CD14-positive monocyte (primary cell): ENCODE data around the gene ALOX12B. TPM values are rescaled to one million over a fixed set of nuclear protein-coding genes. Genes with fewer than 3 reads are reported as not detected.
A peak's percentile ranks its signal among the peaks of the same experiment; 100 is the strongest.

Experiments
- DNase-seq, 3 donors: peaks; one replicate each; pipeline ENCODE4 v3.0.0-alpha.2; 2011 to 2022
- H2AFZ ChIP-seq: 2 replicates; pipeline ENCODE4 v1.6.0; 2012; ENCODE audit warnings: mild to moderate bottlenecking, low read depth, low read length, inconsistent platforms; ENCODE audit not compliant: insufficient read depth, poor library complexity, severe bottlenecking
- H3K27ac ChIP-seq, 2 donors: 1 replicate in 1 of 2; 2 replicates in 1 of 2; pipeline ENCODE4 v1.5.1; 2012 to 2013; ENCODE audit warnings: low read length in 2 of 2, control low read depth in 1 of 2, inconsistent platforms in 1 of 2, low read depth in 1 of 2, mild to moderate bottlenecking in 1 of 2
- H3K27me3 ChIP-seq, 2 donors: one replicate each; pipeline versions ENCODE4 v1.6.0 to v1.6.1; 2011 to 2013; ENCODE audit warnings: low read length in 2 of 2; ENCODE audit not compliant: control insufficient read depth in 2 of 2, insufficient read depth in 2 of 2
- H3K36me3 ChIP-seq, 2 donors: replicated peaks in 1 of 2; 1 replicate in 1 of 2; 2 replicates in 1 of 2; pipeline versions ENCODE4 v1.5.1 to v1.6.1; 2012 to 2013; ENCODE audit warnings: low read length in 2 of 2, control low read depth in 1 of 2, inconsistent platforms in 1 of 2, mild to moderate bottlenecking in 1 of 2; ENCODE audit not compliant: insufficient read depth in 2 of 2, control insufficient read depth in 1 of 2
- H3K4me1 ChIP-seq, 2 donors: 1 replicate in 1 of 2; 2 replicates in 1 of 2; pipeline versions ENCODE4 v1.5.1 to v1.6.1; 2012 to 2013; ENCODE audit warnings: low read length in 2 of 2, control low read depth in 1 of 2, inconsistent platforms in 1 of 2, mild to moderate bottlenecking in 1 of 2, moderate library complexity in 1 of 2; ENCODE audit not compliant: insufficient read depth in 2 of 2, control insufficient read depth in 1 of 2
- H3K4me2 ChIP-seq: replicated peaks from 2 replicates; pipeline ENCODE3; 2012; ENCODE audit warnings: low read length, moderate library complexity, mild to moderate bottlenecking; ENCODE audit not compliant: poor library complexity, severe bottlenecking; ENCODE audit errors: extremely low read depth
- H3K4me3 ChIP-seq, 3 experiments: fragments of 200-600 bp in 1 of 3; sonication (generic) in 1 of 3; replicated peaks in 1 of 3; 1 replicate in 2 of 3; 2 replicates in 1 of 3; pipeline ENCODE4 v1.5.1; 2011 to 2013; ENCODE audit warnings: low read length in 3 of 3, mild to moderate bottlenecking in 3 of 3, control low read depth in 2 of 3, low read depth in 2 of 3, inconsistent platforms in 1 of 3, moderate library complexity in 1 of 3
- H3K79me2 ChIP-seq: 2 replicates; pipeline ENCODE4 v1.6.0; 2012; ENCODE audit warnings: mild to moderate bottlenecking, control low read depth, inconsistent platforms, low read length, moderate library complexity; ENCODE audit not compliant: insufficient read depth
- H3K9ac ChIP-seq: 2 replicates; pipeline ENCODE4 v1.6.0; 2017; ENCODE audit warnings: low read length, mild to moderate bottlenecking; ENCODE audit not compliant: insufficient read depth, poor library complexity, severe bottlenecking
- H3K9me3 ChIP-seq, 2 donors: replicated peaks in 1 of 2; 1 replicate in 1 of 2; 2 replicates in 1 of 2; pipeline versions ENCODE4 v1.5.1 to v1.6.1; 2012 to 2013; ENCODE audit warnings: low read length in 2 of 2, control low read depth in 1 of 2; ENCODE audit not compliant: control insufficient read depth in 1 of 2, insufficient read depth in 1 of 2
- H4K20me1 ChIP-seq: 2 replicates; pipeline ENCODE4 v1.6.0; 2012; ENCODE audit warnings: mild to moderate bottlenecking, low read length, control low read depth, moderate library complexity; ENCODE audit not compliant: insufficient read depth
- H3K27ac Mint-ChIP-seq, 7 donors: one replicate each; pipeline ENCODE4 v1.8.0; 2020; ENCODE audit warnings: mild to moderate bottlenecking in 7 of 7, mixed read lengths in 7 of 7, moderate library complexity in 6 of 7, inconsistent platforms in 2 of 7
- H3K27me3 Mint-ChIP-seq, 3 donors: one replicate each; pipeline ENCODE4 v1.8.0; 2021 to 2022; ENCODE audit warnings: low read depth in 3 of 3, mild to moderate bottlenecking in 3 of 3, mixed read lengths in 3 of 3, moderate library complexity in 3 of 3, inconsistent platforms in 1 of 3
- H3K36me3 Mint-ChIP-seq, 2 donors: one replicate each; pipeline ENCODE4 v1.8.0; 2020; ENCODE audit warnings: mixed read lengths in 2 of 2, inconsistent platforms in 1 of 2, mild to moderate bottlenecking in 1 of 2
- H3K4me1 Mint-ChIP-seq: one replicate; pipeline ENCODE4 v1.8.0; 2020; ENCODE audit warnings: mild to moderate bottlenecking, mixed read lengths
- H3K4me3 Mint-ChIP-seq, 2 donors: one replicate each; pipeline ENCODE4 v1.8.0; 2020; ENCODE audit warnings: mild to moderate bottlenecking in 2 of 2, mixed read lengths in 2 of 2, moderate library complexity in 1 of 2
- H3K9me3 Mint-ChIP-seq, 7 donors: one replicate each; pipeline ENCODE4 v1.8.0; 2020 to 2022; ENCODE audit warnings: mixed read lengths in 7 of 7, mild to moderate bottlenecking in 6 of 7, moderate library complexity in 6 of 7, inconsistent platforms in 2 of 7
- CTCF ChIP-seq: fragments of 200-600 bp; IDR thresholded peaks from one replicate; pipeline ENCODE4 v1.8.0; 2022; ENCODE audit warnings: antibody characterized with exemption, mild to moderate bottlenecking
- WGBS: methylation state at CpG from one replicate; pipeline ENCODE4 v1.1.5; 2013; ENCODE audit warnings: missing lambda C conversion rate; ENCODE audit not compliant: insufficient coverage; 5-methylcytosine and 5-hydroxymethylcytosine counted together
- intact Hi-C, 2 donors: fragments of 100-400 bp; cut with micrococcal nuclease; formaldehyde crosslinking; loops; one replicate each; pipeline versions ENCODE4 v1.15.0 to v1.15.1; 2023
- polyA plus RNA-seq, 3 donors: library from polyadenylated mRNA; depleted of rRNA in 1 of 3; unstranded in 2 of 3; stranded (reverse) in 1 of 3; fragments of 300-500 nt in 2 of 3; fragments of >200 nt in 1 of 3; fragmentation: Illumina TruSeq in 2 of 3; gene quantifications; 1 replicate in 2 of 3; 2 replicates in 1 of 3; pipeline ENCODE4 v1.2.3, GENCODE V29; 2012 to 2021

ALOX12B gene
- polyA plus RNA-seq, 3 donors, result not detected

- Mint-ChIP-seq H3K4me3 (peak overlapping the region in 1 of 2 donors; percentile 63), H3K27ac (no peak overlapping the region), H3K36me3 (no peaks in the 10 kb centered on the region), H3K9me3 (peaks cover 0 to 6% (median 0%) of the 10 kb centered on the region in 7 donors), H3K4me1 (peaks cover 49% of the 10 kb centered on the region), H3K27me3 (peaks cover 22 to 38% (median 31%) of the 10 kb centered on the region in 3 donors)
- Histone ChIP-seq H2AFZ (no peak overlapping the region), H3K9ac (no peak overlapping the region), H3K79me2 (no peaks in the 10 kb centered on the region), H3K4me2 (no peak overlapping the region), H3K4me1 (peaks cover 40 to 43% of the 10 kb centered on the region in 2 donors), H3K36me3 (no peaks in the 10 kb centered on the region), H3K27ac (no peak overlapping the region), H3K9me3 (no peaks in the 10 kb centered on the region), H3K4me3 (no peak overlapping the region), H4K20me1 (no peaks in the 10 kb centered on the region), H3K27me3 (peaks cover 9 to 22% of the 10 kb centered on the region in 2 donors)
- WGBS, result 79% methylated on average over 3 of the region's 6 CpGs
- DNase-seq, result no peak
- intact Hi-C loops, result loop anchor here in 1 of 2 donors (5.0 kb wide), 2 partner anchors 38 to 48 kb away; no protein-coding TSS in a partner anchor
- no peak for TF ChIP-seq CTCF
Measured at GRCh38 chr17:8064561-8065019, 22.9 kb downstream of the ALOX12B start.

DNA sequence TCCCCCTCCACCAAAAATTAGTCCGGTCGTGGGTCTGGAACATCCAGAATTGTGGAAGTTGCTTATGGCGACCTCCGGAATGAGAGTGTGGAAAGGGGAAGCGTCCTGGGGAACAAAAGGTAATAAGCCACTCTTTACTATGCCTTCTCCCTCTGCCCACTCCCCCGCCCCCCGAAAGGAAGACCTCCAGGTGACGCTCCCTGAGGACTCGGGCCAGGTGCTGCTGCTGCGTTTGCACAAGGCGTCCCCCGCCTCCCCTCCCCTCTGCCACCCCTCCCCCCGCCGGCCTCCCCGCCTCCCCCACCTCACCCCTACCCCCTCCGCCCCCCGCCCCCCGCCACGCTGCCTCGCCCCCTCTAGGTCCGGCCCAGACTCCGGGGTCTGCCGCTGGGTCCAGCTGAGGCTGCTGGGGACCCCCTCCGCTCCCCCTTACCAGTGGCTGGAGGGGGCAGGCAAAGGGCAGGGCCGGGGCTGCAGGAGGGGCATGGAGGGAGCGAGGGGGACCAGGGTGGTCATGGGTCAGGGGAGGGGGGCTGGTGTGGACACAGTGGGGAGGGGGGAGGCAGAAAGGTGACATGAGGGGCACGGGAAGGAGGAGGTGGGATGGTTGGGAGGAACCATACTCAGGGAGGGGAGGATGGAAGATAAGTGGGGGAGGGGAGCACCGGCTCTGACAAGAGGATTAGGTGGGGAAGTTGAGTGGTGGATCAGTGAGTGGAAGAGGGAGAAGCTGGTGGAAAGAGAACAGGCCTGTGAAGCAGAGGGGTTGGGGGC is 23.6 kb downstream of the ALOX12B start:
- peak in 1 of 3 donors; percentile 31 for DNase-seq
- TF ChIP-seq CTCF, result no peak
- Histone ChIP-seq H3K79me2 (no peaks in the 10 kb centered on the region), H3K9me3 (no peaks in the 10 kb centered on the region), H3K27me3 (peaks cover 9 to 22% of the 10 kb centered on the region in 2 donors), H2AFZ (no peak overlapping the region), H3K36me3 (no peaks in the 10 kb centered on the region), H3K4me2 (no peak overlapping the region), H3K9ac (no peak overlapping the region), H3K4me1 (peaks cover 34 to 37% of the 10 kb centered on the region in 2 donors), H3K27ac (no peak overlapping the region), H4K20me1 (no peaks in the 10 kb centered on the region), H3K4me3 (no peak overlapping the region)
- H3K4me3 Mint-ChIP-seq, result peak overlapping the region in 1 of 2 donors; percentile 63
- intact Hi-C loops, result loop anchor here in 1 of 2 donors (5.0 kb wide), 1 partner anchor 48 kb away; no protein-coding TSS in a partner anchor
- H3K27ac Mint-ChIP-seq, result no peak overlapping the region
- 0% methylated on average over 2 of the region's 28 CpGs for WGBS
- peaks cover 45% of the 10 kb centered on the region for H3K4me1 Mint-ChIP-seq
- peaks cover 22 to 42% (median 31%) of the 10 kb centered on the region in 3 donors for H3K27me3 Mint-ChIP-seq
- H3K36me3 Mint-ChIP-seq, result no peaks in the 10 kb centered on the region
- H3K9me3 Mint-ChIP-seq, result peaks cover 0 to 6% (median 0%) of the 10 kb centered on the region in 7 donors
